Hepatocyte (in vitro differentiated cells): ENCODE results near the gene THAP4.

ENCODE experiments used
- EZH2 ChIP-seq: fragments of 200-600 bp; sonication (generic); IDR thresholded peaks from 2 replicates; pipeline ENCODE4 v1.6.1; 2016; ENCODE audit warnings: antibody characterized with exemption, mild to moderate bottlenecking, borderline replicate concordance
- EZH2phosphoT487 ChIP-seq: fragments of 200-600 bp; sonication (generic); IDR thresholded peaks from one replicate; pipeline ENCODE4 v1.6.1; 2018; ENCODE audit warnings: antibody characterized with exemption, mild to moderate bottlenecking, low read depth, moderate library complexity; ENCODE audit not compliant: unreplicated experiment, severe bottlenecking
- TF ChIP-seq, protein P1 (sequence below): fragments of 200-600 bp; sonication (generic); IDR thresholded peaks from 2 replicates; pipeline ENCODE4 v1.5.1; 2016; ENCODE audit warnings: antibody characterized with exemption, mild to moderate bottlenecking; ENCODE audit not compliant: poor library complexity

DNA sequence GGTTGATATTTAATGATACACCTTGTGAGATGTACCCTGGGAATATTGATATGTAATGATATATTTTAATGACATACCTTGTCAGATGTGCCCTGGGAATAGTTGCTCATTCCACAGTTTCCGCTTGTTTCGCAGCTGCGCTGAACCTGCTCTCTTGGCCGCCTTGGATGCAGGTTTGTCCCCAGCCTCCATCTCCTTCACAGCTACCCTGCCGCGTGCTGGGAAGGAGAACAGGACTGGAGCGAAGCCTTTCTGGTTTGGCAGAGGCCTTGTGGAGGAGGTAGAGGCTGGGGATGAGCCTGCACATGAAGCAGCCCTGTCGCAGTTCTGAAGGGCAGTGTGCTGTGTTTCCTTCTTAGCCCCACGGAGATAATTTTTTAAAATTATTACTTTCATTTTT, 15.2 kb upstream of the THAP4 start:
- TF ChIP-seq, protein P1, sequence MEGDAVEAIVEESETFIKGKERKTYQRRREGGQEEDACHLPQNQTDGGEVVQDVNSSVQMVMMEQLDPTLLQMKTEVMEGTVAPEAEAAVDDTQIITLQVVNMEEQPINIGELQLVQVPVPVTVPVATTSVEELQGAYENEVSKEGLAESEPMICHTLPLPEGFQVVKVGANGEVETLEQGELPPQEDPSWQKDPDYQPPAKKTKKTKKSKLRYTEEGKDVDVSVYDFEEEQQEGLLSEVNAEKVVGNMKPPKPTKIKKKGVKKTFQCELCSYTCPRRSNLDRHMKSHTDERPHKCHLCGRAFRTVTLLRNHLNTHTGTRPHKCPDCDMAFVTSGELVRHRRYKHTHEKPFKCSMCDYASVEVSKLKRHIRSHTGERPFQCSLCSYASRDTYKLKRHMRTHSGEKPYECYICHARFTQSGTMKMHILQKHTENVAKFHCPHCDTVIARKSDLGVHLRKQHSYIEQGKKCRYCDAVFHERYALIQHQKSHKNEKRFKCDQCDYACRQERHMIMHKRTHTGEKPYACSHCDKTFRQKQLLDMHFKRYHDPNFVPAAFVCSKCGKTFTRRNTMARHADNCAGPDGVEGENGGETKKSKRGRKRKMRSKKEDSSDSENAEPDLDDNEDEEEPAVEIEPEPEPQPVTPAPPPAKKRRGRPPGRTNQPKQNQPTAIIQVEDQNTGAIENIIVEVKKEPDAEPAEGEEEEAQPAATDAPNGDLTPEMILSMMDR = no peak
- no peak for TF ChIP-seq EZH2
- TF ChIP-seq EZH2phosphoT487 = no peak
